ENCODE measurements around the gene DNAJC30. TPM values are rescaled to one million over a fixed set of nuclear protein-coding genes. Genes with fewer than 3 reads are reported as not detected.
A peak's percentile ranks its signal among the peaks of the same experiment; 100 is the strongest.
"Not testable (repeated sequence)": the region's sequence is repeated elsewhere in the genome, so short reads cannot be mapped to it uniquely, and the experiment has no call there.

The DNAJC30 gene
- polyA plus RNA-seq, 3 donors, result 10.6 to 12.4 (median 11.8) TPM

GRCh38 chr7:73690646-73691045 lies 7.4 kb upstream of the DNAJC30 start:
- no peak for DNase-seq

- DNase-seq, result no peak
Observed at GRCh38 chr7:73688288-73688687, 5.0 kb upstream of the DNAJC30 start.

GRCh38 chr7:73685311-73685710 lies 2.1 kb upstream of the DNAJC30 start:
- DNase-seq, result no peak

- no peak for DNase-seq
Observed at GRCh38 chr7:73683788-73684693, 788 bp upstream of the DNAJC30 start.

GRCh38 chr7:73682745-73683055 lies 553 bp downstream of the DNAJC30 start:
- no peak for DNase-seq

- DNase-seq, result no peak
Observed at GRCh38 chr7:73681031-73681430, 2.2 kb downstream of the DNAJC30 start.

- no peak for DNase-seq
Observed at GRCh38 chr7:73680501-73680900, 2.8 kb downstream of the DNAJC30 start.

GRCh38 chr7:73679709-73680108 lies 3.5 kb downstream of the DNAJC30 start:
- DNase-seq, result no peak

- no peak for DNase-seq
Observed at GRCh38 chr7:73678862-73679261, 4.4 kb downstream of the DNAJC30 start.

GRCh38 chr7:73676062-73676461 lies 7.2 kb downstream of the DNAJC30 start:
- DNase-seq, result not testable (repeated sequence)

GRCh38 chr7:73674468-73675124 lies 8.7 kb downstream of the DNAJC30 start:
- no peak for DNase-seq

- DNase-seq, result no peak
Observed at GRCh38 chr7:73671857-73672445, 11.3 kb downstream of the DNAJC30 start.

GRCh38 chr7:73671322-73671661 lies 12.0 kb downstream of the DNAJC30 start:
- DNase-seq, result no peak

GRCh38 chr7:73669858-73670385 lies 13.3 kb downstream of the DNAJC30 start:
- DNase-seq, result no peak

GRCh38 chr7:73669288-73669701 lies 14.0 kb downstream of the DNAJC30 start:
- DNase-seq, result no peak

- DNase-seq, result no peak
Observed at GRCh38 chr7:73668886-73669230, 14.4 kb downstream of the DNAJC30 start.

GRCh38 chr7:73668103-73668885 lies 15.0 kb downstream of the DNAJC30 start:
- DNase-seq, result no peak

- DNase-seq, result peak; percentile 91
Observed at GRCh38 chr7:73667344-73668102, 15.7 kb downstream of the DNAJC30 start, which contains the start of gene VPS37D. Gene VPS37D (plus strand): TSS chr7:73667831. CDS start chr7:73667959, 128 bp downstream.

- DNase-seq, result no peak
Observed at GRCh38 chr7:73663033-73663432, 20.2 kb downstream of the DNAJC30 start.

- not testable (repeated sequence) for DNase-seq
Observed at GRCh38 chr7:73660594-73660993, 22.7 kb downstream of the DNAJC30 start.

- DNase-seq, result no peak
Observed at GRCh38 chr7:73659983-73660382, 23.3 kb downstream of the DNAJC30 start.

Measured in renal pelvis (tissue), 4 donors.